HG03457 (cell line): ENCODE measurements around the gene COX7B2.

Experiments
- ATAC-seq: cut with Tn5 transposase; IDR thresholded peaks from one replicate; pipeline ENCODE4 v1.9.1; 2021; ENCODE audit warnings: moderate number of reproducible peaks; ENCODE audit not compliant: unreplicated experiment

Gene COX7B2

DNA sequence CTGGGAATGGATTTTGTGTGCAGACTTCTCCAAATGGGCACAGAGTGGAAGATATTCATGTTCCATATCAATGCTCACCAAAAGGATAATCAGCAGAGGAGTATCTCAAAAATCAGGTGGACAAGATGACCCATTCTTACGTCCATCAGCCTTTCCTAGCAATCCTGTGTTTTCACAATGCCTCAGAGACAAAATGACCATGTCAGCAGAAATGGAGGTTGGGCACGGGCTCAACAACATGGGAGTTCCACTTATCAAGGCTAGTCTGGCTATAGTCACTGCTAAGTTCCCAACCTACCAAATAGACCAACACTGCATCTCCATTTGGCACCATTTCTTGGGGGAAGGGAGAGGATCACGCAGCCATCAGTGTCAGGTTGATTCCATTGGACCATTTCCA is 179.0 kb downstream of the COX7B2 start:
- no peak for ATAC-seq

DNA sequence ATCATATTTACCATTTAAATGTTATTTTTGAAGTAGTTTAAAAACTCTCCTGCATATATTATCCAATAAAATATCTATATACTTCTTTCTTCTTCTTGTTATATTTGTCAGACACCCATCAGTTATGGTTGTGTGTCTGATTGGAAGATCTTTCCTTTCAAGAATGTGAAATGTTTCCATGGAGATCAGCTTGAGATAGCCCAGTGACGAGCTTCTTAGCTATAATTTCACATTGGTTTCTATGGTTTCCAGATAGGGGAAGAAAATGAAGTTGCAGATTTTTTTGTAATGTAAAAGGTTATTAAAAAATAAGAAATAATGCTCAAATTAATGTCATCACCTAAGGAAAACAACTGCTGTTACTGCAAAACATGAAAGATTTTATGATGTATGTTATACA is 189.0 kb downstream of the COX7B2 start:
- ATAC-seq = no peak

DNA sequence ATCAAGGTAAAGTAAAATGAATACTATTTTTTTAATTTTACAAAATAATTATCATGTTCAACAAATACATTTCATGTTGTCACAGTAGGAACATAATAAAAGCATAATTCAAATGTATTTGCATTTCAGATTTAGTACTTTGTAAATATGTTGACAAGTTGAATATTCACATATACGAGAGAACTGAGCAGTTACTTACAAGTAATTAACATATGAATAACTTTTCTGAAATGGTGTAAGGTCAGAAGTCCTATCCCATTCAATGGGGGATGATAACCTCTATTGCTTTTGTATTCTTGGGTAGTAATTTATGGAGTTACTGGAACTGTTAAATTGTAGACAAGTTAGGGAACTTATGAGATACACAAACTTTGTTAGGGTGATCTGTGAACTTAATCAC is 191.1 kb downstream of the COX7B2 start:
- no peak for ATAC-seq

DNA sequence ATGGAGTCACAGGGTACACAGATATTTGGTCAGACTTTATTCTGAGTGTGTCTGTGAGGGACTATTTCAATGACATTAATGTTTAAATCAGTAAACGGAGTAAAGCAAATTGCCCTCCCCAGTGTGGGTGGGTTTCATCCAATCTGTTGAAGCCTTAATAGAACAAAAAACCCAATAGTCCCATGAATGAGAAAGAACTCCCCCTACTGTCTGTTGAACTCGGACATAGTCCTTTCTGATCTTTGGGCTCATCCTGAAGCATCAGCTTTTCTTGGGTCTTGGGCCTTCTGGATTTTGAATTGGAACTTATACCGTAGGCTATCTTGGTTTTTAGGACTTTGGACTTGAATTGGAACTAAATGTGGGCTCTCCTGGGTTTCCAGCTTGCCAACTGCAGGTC is 193.6 kb downstream of the COX7B2 start:
- no peak for ATAC-seq

DNA sequence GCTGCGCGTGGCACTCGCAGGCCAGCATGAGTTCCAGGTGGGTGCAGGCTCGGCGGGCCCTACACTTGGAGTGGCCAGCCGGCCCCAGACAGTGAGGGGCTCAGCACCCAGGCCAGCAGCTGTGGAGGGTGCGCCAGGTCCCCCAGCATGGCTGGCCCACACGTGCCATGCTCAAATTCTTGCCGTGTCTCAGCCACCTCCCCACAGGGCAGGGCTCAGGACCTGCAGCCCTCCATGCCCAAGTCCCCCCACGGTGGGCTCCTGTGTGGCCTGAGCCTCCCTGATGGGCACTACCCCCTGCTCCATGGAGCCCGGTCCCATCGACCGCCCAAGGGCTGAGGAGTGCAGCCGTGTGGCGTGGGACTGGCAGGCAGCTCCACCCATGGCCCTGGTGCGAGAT is 210.2 kb downstream of the COX7B2 start:
- no peak for ATAC-seq
